GM18502 (cell line): ENCODE measurements around the gene FTSJ3.
"Not testable (repeated sequence)": the region's sequence is repeated elsewhere in the genome, so short reads cannot be mapped to it uniquely, and the experiment has no call there.

Experiments
- ATAC-seq: cut with Tn5 transposase; IDR thresholded peaks from one replicate; pipeline ENCODE4 v1.9.1; 2021; ENCODE audit warnings: mild to moderate bottlenecking; ENCODE audit not compliant: unreplicated experiment, poor library complexity

The FTSJ3 gene

DNA sequence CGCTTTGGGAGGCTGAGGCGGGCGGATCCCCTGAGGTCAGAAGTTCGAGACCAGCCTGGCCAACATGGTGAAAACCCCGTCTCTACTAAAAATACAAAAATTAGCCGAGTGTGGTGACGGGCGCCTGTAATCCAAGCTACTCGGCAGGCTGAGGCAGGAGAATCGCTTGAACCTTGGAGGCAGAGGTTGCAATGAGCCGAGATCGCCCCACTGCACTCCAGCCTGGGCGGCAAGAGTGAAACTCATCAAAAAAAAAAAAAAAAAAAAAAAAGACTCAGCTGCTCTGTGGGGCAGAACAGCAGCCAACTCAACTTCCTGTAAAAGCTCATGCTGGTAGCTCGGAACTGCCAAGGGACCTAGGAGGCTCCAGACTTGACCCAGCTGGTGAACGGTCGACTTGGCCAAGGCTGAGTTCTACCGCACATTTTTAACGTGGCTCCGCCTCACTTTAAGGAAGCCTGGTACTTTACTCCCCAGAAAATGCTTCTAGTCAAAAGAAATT lies 16.0 kb upstream of the FTSJ3 start:
- not testable (repeated sequence) for ATAC-seq

DNA sequence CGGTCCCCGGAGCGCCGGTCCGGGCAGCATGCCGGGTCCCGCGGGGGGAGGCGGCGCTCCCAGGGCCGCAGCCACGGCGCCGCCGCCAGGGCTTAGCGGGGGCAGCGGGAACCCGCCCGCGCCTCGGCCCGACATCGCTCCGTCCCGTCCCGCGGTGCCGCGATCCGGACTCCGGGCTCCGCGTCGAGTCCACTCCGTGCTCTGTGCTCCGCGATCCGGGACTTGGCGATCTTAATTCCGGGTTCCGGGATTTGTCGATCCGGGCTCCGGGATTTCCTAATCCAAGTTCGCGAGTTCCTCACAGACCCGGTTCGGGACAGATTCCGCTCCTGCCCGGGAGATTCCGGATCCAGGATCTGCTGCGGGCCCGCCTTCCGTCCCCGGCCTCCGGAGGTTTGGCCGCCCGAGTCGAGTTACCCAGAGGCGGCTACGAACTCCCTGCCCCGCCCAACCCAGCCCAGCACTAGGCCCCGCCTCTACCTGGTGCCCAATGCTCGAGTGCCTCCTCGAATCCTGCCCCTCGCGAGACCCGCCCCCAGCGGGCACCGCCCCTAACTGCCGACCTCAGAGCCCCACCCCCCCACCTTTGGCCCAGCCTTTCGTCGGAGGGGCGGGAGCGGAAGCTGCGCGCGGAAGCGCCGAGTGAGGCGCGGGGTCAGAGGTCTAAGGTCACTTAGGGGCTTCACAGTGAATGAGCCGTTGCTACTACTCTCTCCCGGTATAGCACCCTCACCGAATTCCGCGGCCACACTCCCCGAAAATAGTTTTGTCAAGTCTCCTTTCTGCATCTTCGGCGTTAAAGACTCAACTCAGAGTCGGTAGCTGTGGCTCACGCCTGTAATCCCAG lies 15.3 kb upstream of the FTSJ3 start, which contains the start of gene SMARCD2:
Gene SMARCD2, minus strand, starts transcription at position 146 of the 847 bp plus-strand sequence. Its CDS starts 11 bp downstream, at position 135.
- peak; percentile 83 for ATAC-seq

DNA sequence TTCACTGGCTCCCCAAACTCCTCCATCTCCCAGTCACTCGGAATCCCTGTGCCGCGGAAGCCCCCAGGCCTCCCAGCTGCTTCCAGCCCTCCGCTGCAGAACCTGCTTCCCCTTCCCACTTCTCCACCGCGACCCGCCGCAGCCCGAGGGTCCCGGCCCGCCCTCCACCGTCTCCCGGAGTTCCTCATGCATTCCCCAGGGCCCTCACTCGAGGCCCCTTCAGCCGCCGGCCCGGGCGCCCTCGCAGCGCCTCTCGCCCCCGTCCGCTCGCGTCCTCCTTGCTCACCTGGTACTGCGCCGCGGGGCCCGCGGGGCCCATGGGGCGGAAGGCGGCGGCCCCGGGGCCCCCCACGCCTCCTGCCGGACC lies 14.7 kb upstream of the FTSJ3 start:
- peak; percentile 34 for ATAC-seq

DNA sequence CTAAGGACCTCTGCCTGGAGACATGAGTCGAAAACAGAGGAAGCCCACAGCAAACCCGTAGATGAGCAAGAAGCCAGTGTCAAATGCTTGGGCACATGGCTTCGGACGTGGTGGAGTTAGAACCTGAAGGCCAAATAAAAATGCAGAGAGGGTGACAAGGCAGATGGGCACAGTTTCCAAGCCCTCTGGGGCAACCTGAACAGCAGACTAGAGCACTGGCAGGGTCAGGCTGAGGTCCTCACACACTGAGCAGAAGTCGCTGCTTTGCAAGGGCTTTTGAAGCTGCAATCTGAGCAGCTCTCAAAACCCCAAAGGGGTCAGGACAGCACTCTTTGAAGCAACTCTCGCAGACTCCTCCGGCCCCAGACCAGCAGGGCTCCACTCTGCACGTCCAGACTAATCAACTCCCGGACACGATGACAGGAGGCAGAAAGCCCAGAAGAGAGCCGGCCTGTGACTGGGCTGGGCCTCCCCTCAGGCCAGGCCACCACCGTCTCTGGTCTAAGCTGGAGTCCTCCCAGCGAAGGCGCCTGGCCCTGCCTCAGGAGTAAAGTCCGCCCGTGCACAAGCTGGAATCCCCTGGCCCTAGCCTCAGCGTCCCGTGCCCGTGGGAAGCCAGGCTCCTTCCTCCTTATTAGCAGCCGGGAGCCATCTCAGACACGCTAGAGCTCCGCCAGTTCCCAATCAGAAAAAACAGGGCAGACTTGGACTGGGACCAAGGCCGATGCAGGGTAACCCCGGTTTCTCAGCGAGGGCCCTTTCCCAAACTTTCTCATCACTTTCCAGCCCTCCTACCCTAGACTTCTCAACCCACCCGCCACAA lies 14.1 kb upstream of the FTSJ3 start:
- ATAC-seq, result no peak

DNA sequence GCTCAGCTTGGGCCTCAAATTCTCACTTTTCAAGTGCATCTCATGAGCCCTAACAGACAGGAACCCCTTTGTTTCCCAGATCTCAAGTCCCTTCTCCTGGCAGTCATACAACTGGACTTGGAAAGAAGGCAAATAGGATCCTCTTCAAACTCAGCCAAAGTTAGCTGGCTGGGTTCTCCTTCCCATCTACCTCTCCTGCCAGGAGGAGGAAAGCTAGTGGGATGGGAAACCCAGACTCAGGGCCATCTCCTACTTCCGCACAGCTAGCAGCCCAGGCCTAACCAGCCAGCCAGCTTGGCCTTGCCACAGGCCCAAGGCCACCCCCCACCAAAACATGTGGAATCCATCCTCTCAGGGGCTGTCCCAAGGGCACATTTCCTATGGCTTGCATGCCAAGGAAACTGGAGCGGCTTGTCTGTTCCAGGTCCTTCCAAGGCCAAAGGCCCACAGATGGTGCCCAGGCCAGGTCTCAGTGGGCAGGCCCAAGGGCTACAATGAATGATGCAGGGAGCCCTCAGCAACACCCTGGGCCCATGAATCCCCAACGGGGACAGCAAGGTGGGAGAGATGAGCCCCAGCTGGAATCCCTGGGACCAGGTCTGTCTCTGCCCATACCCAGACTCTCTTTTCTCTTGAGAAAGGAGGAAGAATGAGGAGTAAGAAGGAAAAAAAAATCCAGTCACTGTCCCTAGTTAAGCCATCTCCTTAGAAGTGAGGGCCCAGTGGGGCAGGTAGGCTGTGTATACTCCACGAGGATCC lies 13.3 kb upstream of the FTSJ3 start:
- ATAC-seq, result no peak

DNA sequence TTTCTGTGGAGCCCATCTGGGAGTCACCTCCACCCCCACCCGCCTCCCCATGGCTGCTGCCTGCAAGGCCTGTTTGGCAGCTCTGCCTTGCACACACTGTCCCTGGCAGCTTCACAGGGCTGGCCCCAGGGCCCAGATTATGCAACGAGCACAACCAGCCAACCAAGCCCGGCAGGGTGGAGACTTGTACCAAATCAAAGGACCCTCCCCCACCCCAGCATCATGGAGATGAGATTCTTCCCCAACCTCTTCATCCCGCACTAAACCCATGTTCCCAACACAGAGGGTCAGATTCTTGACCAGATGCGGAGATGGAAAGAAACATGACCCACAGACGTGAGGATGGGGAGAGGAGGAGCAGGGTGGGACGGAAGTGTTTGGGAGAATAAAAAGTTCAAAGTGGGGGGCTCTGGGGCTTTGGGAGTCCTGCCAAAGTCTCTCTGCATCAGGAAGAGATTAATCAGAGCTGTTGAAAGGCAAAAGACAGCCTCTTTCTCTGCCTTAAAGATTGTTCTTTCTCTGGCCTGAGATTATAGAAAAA lies 11.2 kb upstream of the FTSJ3 start:
- ATAC-seq, result no peak

DNA sequence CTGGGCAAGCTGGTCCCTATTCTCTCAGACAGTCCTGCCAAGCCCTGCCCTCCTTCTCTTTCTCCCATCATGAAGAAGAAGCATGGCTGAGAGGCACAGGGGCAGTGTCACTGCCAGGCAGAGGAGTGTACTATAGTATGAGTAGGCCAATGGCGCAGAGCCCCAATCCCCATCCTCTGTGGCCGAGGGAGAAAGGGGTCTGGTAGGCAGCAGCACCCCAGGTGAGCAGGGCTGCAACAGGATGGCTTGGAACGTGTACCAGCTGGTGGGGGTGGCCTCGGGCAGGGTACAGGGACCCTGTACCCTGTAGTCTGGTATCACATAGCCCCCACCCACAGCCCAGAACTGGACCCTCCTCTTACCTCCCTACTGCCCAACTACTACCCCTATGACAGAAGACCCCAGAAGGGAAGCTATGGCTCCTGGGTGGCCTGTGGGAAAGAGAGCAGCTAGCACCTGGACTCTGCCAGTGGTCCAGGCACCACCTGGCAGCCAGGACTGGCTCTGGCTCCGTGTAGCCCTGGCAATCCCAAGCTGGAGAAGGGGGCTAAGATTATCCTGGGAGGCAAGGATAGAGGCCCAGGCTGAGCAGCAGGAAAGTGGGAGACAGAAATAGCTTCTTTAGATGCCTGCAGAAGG lies 10.6 kb upstream of the FTSJ3 start:
- ATAC-seq, result no peak

DNA sequence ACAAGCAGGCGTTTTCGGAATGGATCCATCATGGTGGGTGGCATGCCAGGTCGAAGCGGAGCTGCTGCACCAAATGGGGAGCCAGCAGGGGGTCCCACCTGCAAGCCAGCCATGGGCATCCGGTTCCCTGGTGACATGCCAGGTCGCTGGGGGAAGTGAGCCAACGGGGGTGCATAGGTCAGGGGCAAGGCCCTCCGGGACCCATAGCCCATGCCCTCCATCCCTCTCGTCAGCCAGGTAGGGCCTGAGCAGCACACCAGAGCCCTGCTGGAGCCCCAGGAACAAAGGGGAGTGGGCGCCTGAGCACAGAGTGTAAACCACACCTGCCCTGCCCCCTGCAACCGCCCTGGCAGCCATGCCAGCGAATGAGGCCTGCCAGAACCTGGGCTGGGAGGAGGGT lies 10.0 kb upstream of the FTSJ3 start:
- ATAC-seq, result no peak

DNA sequence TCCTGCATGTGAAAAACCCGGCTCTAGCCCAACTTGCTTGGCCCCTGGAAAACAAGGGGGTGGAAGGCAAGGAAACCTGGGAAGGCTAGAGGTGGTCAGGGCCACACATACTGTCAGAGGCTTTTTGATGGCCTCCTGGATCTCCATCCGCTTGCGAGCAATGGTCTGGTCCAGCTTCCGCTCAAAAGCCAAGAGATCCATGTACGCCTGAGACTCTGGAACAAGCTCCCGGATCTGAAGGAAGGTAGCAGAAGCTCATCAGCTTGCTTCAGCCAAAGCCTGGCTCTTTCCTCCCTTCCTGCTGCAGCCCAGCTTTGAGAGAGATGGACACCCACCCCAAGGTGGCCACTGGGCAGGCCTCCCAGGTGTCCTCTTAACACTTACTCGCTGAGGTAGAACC lies 9.3 kb upstream of the FTSJ3 start:
- ATAC-seq, result no peak

DNA sequence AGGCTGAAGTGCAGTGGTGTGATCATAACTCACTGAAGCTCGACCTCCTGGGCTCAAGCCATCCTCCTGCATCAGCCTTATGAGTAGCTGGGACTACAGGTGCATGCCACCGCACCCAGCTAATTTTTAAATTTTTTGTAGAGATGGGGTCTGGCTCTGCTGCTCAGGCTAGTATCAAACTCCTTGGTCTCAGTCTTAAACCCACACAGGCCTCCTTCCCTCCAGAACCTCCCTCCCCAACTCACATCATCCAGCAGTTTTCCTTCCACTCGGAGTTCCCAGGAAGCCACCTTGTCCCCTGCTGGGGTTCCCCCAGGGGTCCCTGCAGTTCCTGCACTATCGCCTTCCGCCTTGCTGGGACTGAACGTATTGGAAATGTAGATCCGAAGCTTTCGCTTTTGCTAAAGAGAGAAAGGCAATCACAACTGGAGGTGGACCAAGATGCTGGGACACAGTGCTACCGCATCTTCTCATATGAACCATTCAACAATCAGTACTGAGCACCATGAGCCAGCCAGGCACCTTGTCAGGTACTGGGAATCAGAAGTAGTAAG lies 7.8 kb upstream of the FTSJ3 start:
- ATAC-seq, result no peak

DNA sequence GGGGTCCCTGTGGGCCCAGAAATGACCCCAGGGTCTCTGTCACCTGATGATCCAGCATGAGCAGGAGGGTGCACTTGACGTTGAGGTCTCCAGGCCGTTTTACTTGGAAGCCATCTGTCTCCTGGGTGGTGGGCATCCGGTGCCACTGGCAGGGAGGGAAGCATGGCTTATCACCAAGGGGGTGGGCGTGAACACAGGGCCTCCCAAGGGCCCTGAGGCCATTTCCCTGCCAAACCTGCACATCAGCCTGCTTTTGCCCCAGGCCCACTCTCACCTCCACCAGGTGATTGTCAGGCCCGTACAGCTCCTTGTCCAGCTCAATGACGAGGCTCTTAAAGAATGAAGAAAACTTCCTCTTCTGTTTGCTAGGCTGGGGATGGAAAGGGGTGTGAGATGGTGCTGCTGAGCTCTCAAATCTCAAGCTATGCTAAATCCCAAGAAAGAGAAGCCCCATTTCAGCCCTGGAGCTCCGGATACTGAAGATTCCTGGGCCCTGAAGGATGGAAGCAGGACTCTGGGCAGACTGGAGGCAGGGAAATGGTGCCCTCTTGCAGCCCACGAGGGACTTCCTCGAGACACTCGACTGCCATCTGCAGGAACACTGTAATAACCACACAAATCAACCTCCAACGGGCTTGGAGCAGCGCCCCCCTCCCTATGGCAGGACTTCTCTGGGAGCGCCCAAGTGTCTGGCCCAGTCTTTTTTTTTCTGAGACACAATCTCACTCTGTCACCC lies 7.1 kb upstream of the FTSJ3 start:
- peak; percentile 70 for ATAC-seq

DNA sequence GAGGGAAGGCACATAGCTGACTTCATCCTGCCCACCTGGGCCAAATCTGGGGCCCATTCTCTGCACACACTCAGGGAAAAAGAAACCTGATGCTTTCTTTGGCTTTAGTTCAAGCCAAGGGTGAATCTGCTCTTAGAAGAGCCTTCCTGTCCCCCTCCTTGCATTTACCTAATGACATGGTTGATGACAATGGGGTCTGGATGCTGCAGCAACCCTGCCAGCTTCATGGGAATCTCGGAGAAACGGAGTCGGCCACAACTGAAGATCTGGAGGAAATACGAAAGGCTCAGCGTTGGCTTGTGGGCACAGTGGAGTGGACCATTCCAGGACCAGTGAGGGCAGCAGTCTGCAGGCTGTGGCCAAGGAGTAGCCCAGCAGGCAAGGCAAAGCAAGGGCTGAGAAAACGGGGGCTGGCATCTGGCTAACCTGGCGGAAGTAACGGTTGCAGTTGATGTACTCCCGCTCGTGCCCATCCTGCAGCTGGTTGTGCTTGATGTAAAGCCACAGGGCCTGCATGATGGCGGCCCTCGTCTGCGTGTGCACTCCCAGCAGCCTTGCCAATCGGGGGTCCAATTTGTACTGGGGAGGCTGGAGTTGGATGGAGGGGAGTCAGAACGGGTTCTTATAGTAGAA lies 6.4 kb upstream of the FTSJ3 start:
- ATAC-seq, result no peak

DNA sequence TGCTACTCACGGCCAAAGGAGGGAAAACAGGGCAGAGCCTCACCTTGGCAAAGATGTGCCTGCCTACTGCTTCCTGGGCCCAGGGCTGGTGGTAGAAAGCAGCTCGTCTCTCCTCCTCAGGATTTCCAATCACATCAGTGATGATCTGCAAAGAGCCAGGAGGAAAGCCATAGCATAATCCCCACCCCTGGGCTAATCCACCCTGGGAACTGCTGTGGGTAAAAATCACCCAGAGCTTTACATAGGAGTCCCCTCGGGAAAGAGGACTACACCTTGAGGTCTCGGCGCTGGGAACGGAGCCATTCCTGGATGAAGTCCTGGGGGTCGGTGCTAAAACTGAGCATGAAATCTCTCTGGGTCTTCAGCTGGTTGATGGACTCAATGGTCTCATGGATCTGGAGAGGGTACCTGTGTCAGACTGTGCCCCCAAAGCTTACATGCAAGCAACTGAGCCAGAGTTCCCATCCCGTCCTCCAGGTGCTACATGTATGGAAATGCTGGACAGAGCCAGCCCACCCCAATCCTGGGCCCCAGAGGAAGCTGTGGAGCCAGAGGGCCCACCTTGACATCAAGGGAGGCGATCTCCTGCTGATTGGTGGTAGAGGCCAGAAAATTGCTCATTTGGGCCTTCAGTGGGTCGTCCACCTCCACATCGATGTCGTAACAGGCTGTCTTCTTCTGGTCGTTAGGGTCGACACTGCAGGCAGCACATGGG lies 5.7 kb upstream of the FTSJ3 start:
- ATAC-seq, result no peak

DNA sequence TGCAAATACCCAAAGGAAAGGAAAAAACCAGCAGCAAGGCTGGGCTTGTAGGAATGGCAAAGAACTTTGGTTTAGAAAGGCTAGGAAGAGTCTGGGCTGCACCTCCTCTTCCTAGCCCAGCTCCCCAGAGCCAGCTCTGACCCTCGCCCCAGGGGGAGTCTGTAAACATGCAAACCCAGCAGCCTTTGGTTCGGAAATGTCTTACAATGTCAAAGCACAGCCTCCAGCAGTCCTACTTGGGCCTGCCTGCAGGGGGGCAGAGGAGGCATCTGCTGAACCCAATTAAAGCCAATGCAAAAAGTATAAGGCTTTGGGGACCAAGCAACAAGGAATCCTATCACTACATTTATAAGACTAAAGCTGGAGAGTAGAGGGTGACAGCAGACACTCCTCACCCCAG lies 5.0 kb upstream of the FTSJ3 start:
- no peak for ATAC-seq

DNA sequence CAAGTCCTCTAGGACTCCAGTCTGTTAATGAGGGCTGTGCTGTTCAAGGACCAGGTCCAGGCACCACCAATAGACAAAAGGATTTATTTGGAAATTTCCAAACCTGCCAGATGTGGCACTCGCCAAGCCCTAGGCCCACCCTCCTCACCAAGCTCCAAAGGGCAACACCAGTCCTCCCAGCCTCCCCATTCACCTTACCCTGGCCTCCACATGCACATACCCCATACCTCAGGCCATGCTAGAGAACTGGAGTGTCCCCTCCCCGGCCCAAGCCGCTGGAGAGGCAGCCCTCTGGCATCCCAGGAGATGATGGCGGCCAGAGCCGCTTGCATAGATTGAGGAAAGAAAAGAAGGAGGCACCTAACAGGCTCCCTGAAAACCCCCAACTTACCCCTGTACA lies 4.6 kb upstream of the FTSJ3 start:
- ATAC-seq, result no peak

DNA sequence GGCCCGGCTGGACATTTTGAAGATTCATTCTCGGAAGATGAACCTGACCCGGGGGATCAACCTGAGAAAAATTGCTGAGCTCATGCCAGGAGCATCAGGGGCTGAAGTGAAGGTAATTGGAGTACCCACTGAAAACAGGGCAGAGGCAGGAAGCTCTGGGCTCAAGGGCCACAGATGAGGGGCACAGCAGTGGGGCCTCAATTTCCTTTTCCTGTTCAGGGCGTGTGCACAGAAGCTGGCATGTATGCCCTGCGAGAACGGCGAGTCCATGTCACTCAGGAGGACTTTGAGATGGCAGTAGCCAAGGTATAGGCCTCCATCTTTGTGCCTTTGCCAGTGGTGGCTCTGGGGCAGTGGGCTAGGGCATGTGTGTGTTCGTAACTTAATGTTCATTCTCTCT lies 4.0 kb upstream of the FTSJ3 start:
- no peak for ATAC-seq

DNA sequence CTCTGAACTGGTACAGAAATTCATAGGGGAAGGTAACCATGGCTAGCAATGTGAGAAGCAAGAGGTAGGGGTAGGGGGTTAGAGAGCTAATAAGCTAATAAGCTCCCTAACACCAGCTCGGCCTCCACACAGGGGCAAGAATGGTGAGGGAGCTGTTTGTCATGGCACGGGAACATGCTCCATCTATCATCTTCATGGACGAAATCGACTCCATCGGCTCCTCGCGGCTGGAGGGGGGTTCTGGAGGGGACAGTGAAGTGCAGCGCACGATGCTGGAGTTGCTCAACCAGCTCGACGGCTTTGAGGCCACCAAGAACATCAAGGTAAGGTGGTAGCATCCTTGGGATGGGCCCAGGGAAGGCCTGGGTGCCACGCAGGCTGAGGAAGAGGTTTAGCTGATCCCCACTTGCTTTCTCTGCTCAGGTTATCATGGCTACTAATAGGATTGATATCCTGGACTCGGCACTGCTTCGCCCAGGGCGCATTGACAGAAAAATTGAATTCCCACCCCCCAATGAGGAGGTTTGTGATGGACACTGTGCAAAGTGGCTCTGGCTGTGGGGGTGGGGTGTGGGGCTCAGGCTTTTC lies 3.5 kb upstream of the FTSJ3 start:
- ATAC-seq, result no peak
